GM18867 (cell line): ENCODE data around the gene CNP.
"Not testable (repeated sequence)": the region's sequence is repeated elsewhere in the genome, so short reads cannot be mapped to it uniquely, and the experiment has no call there.

ENCODE experiments used
- ATAC-seq: cut with Tn5 transposase; IDR thresholded peaks from one replicate; pipeline ENCODE4 v1.9.1; 2021; ENCODE audit warnings: mild to moderate bottlenecking, moderate library complexity; ENCODE audit not compliant: unreplicated experiment

CNP gene

DNA sequence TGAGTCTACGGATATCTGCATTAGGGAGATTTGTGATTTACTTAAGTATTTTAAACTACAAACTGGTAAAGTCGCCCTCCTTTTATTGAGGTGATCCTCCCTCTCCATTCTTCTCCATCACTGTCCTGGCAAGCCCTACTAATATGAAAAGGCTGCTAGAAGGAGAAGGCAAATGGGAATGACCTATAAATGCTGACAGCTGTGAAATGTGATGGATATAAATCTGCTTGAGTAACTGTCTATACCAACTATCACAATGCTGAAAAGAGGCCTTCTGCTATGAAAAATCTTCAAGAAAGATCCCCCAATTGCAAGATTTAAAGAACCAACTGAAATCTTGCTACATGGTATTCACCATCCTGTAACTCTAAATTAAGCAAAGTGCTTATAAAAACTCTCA, 35.1 kb downstream of the CNP start:
- no peak for ATAC-seq

DNA sequence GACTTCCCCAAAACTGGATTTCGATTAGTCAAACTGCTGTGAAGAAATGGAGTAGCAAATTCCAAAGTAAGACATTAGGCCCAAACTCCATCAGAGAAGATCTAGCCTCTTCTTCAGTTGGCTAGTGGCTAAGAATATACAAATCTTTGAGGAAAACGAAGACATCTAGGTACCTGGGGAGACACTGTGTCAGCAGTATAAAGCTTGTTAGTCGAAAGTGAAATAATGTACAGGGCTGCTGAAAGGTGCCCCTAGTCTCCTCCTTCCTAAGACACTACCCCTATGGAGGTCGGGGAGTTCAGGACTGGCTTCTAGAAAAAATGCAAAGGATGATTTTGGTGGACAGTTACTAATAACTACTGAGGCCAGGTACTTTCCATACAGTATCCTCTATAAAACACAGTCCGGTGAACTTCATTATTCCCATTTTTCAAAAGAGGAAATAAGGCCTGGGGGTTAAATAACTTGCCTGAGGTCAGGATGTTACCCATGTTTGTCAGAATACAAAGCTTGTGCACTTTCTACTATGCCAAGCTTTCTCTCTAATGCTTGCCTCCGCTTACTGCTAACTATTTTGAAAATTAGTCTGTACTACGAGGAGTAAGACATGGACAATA, 35.7 kb downstream of the CNP start:
- ATAC-seq, result no peak

DNA sequence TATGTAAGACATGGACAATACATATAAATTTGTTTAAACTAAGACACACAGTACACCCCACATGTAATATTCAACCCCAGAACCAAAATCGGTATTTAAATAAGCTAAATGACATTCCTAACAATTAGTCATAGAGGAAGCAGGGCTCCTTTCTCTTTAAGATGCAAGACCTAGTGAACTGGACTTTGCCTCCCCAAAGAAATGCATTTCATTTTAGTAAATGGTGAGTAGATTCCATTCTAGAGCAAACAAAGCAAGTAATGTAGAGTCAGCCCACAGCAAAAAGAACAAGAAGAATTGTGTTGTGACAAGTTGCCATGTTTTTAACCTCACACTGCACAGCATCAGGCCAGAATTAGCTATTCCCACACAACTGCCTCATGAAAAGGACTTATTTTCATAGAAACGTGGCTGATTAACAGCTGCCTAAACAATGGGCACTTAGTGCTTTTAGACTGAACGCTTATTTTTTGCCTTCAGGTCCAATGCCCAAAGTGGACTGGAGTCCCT, 36.3 kb downstream of the CNP start:
- no peak for ATAC-seq

DNA sequence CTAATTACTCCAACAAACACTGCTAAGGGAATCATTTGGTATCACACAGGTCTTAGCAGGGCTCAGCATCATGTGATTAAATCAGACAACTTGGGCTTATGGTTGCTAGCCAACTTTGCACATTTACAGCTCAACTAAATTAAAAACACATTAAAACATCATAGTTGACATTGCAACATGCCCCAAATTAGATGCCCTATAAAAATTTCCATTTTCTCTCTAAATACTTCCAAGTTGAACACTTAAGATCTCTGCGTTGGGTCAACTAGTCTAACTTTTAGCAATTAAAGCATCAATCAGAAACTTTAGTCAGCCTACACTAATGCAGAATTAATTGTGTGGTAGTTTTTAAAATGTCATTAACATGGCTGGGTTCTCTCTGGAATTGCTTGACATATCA, 38.6 kb downstream of the CNP start:
- no peak for ATAC-seq

DNA sequence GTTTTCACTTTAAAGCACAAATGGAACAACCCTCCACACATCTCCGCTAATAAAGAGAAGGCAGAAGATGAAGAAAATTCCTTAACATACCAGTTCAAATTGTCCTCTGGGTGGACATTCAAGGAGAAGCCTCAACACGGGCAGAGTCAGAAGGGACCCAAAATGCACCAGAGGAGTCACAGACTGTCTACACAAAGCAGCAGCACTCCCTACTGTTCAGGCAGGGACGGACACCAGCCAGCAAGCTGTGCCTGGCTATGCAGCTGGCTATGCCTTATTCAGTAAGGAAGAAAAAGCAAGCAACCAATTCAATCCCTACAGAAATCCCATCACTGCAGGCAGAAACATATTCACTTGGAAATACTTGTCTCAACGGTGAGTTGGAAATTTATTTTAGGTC, 42.6 kb downstream of the CNP start:
- no peak for ATAC-seq

DNA sequence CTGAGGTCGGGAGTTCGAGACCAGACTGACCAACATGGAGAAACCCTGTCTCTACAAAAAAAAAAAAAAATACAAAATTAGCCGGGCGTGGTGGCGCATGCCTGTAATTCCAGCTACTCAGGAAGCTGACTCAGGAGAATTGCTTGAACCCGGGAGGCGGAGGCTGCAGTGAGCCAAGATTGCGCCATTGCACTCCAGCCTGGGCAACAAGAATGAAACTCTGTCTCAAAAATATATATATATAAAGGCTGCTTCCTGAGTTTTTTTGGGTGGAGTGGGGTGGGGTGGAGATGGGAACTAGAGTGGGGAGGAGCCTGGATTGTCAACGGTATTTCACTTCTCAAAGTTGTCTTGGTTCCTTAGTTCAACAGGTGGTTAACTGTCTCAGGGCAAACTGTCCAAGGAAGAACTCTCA, 43.7 kb downstream of the CNP start:
- ATAC-seq, result not testable (repeated sequence)

DNA sequence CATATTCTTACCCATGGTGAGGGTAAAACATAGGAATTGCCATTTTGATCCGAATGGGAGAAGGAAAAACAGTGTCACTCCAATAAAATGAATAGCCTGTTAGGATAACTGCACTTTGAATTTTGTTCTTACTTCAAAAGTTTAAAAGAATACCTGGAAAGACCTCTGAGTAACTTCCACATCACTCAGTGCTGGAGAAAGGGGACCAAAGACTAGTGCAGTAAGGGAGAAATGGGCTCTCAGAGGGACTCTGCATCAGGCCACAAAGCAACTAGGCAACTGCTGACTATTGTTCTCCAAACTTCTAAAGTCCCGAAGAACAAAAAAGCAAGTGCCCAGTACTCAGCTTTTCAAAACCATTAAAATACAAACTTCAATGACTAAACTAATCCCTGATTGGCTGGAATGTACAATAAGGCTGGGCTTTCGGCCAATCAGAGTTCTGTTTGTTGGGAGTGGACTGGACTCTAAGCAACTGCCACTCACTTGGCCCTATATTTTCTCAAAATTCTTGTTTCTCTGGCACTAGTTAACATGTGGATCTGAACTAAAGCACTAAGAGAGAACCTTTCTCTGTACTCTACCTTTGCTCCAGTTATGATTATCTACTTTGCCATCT, 44.4 kb downstream of the CNP start:
- no peak for ATAC-seq

DNA sequence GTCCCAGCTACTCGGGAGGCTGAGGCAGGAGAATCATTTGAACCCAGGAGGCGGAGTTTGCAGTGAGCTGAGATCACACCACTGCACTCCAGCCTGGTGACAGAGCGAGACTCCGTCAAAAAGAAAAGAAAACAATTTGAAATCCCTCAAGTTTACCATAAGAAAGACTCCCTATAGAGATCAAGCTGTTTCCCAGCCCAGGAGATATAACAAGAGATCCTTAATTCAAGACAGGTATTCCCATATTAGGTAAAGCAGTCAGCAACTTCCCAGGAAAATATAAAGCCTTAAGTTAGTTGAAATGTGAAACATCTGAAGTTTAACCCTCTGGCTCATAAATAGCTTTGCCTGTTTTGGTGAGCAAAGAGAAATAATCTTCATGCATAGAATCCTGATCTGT, 45.8 kb downstream of the CNP start:
- ATAC-seq, result not testable (repeated sequence)

DNA sequence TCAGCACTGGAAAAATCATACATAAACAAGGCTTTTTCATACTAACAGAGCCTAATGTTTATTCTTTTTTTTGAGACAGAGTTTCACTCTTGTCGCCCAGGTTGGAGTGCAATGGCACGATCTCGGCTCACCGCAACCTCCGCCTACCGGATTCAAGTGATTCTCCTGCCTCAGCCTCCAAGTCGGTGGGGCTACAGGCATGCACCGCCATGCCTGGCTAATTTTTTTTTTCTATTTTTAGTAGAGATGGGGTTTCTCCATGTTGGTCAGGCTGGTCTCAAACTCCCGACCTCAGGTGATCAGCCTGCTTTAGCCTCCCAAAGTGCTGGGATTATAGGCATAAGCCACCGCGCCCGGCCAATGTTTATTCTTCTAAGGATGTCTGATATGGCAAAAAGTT, 47.1 kb downstream of the CNP start:
- not testable (repeated sequence) for ATAC-seq

DNA sequence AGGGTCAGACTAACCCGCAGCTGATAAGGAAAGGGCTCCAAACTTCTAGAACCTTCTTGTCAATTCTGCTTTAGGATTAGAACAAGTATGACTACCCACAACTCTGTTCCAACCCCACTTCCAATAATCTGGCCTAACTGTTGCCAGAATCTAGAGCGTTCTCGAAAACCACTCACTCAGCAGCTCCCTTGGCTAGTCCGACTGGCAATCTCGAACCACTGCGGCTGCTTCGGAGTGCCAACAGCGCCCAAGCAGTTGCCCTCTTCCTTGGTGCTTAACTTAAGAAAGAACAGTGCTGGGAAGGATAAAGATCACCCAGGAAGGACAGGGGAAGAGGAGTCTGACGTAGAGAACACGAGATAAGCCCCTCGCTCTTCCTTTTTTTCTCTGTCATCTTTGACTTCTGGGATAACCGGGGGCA, 49.8 kb downstream of the CNP start:
- no peak for ATAC-seq

DNA sequence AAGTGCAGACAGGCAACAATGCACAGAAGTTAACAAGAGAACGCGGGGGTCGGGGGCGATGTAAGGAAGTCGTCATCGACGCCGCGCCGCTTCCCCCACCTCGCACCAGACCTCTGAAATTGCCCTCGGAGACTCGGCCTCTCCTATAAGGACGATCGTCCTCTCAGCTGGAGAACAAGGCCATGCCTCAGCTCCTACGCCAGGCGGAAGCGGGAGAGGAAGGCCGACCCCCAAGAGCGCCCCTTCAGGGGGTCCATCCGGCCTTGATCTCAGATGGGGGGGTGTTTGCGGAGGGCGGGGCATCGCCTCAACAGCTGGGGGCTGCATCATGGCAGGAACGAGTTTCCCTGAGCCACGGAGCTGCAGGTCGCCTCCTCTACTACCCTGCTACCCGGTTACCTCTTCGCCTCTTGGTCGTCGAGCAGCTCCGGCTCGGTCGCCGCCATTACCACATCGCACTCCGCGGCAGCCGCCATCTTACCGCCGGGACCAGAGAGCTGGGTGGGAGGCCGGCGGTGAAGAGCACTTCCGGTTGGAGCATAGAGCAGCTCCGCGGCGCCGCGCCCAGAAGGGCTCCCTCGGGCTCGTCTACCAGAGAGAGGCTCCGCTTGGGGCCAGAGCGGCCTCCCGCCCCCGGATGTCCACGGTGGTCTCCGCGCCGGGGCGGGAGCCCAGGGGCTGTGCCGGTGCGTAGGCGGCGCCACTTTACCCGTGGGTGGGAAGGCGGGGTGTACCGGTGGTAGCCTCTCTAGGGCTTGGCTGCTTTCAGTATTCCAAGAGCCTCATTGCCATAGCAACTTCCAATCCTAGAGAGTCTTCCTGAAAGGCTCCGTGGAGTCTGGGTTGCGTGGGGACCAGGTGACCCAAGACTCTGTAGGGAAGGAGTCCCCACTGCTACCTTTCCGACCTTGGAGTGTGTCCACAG, 50.6 kb downstream of the CNP start, which contains the start of gene DNAJC7:
Gene DNAJC7 (minus strand): TSS at position 499 of the 925 bp plus-strand sequence. CDS start 23 bp downstream, at position 476.
- peak; percentile 74 for ATAC-seq

DNA sequence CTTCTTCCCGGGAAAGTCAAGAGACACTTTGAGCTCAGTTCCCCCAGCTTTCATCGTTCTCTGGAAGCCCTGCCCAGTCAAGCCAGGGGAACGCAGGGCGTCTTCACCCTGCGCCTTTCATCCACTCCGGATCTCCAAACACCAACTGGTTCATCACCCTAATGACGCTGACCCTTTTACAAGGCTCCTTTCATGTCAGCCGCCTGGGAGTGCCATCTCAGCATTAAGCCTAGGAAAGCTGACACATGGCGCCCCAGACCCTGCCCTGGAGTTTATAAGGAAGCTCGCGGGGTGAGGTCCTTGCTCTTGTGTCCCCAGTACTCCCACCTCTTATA, 51.2 kb downstream of the CNP start:
- no peak for ATAC-seq

DNA sequence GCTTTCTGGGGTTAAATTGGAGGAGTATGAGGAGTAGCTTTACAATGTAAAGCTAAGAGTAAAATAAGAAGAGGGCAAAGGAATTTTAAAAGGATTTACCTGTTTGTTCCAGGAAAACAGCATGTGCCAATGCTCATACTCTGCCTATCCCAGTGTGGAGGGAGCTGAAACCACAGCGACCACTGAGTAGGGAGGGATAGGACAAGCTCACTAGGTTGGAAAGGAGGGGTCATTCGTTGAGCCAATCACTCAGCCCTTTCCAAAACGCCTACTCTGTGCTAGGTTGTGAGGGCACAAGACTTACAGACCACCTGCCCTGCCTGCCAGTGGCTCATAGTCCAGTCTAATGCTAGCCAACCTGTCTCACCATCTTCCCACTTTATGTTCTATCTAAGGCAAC, 51.7 kb downstream of the CNP start:
- no peak for ATAC-seq

DNA sequence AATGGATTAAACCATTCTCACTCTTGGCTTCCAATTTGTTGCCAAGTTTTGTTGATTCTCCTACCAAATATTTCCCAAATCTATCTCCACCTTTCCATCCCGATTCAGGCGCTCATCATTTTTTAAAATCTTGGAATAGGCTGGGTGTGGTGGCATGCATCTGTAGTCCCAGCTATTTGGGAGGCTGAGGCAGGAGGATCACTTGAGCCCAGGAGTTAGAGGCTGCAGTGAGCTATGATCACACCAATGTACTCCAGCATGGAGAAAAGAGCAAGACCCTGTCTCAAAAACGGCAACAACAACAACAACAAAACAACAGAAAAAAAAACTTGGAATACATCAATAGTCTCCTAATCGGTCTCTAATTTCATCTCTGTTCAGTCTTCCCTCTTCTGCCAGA, 52.4 kb downstream of the CNP start:
- ATAC-seq, result no peak

DNA sequence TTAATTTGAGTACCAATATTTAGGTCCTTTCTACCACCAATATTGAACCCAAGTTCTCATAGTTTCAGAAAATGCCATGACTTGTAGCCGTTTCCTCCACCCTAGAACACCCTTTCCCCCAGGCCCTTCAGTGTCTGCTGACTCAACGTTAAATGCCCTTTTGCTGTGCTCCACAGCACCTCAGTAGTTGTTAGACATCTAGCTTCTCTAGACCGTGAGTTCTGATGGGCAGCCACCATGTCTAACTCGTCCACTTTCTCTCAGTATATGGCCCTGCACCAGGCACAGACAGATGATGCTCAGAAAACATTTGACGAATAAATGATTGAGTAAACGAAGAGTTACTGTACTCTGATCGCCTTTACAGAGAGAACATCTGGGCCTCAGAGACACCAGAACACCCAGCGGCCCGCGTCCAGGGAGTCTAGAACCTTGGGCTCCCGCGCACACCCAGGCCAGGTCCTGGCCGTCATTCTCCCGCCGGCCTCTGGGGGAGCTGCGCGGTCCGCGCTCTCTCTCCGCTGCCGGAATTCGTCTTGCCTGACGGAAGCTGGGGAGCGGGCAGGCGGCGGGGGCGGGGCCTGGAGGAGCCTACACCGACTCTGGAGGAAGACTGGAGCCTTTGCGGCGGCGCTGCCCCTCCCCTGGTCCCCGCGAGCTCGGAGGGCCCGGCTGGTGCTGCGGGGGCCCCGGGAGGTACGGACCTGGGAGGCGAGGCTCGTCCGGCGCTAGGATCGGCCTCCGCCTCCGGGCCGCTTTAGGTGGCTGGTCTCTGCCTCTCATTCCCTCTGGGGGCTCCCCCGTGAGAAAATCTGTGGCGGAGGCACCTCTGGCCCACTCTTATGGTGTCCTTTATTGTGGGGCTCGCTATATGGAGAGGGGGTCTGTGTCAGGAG, 53.2 kb downstream of the CNP start, which contains the start of gene NKIRAS2:
Gene NKIRAS2 (plus strand): TSS at position 582 of the 896 bp plus-strand sequence. CDS start 1,488 bp downstream, outside the sequence.
- ATAC-seq, result peak; percentile 60

DNA sequence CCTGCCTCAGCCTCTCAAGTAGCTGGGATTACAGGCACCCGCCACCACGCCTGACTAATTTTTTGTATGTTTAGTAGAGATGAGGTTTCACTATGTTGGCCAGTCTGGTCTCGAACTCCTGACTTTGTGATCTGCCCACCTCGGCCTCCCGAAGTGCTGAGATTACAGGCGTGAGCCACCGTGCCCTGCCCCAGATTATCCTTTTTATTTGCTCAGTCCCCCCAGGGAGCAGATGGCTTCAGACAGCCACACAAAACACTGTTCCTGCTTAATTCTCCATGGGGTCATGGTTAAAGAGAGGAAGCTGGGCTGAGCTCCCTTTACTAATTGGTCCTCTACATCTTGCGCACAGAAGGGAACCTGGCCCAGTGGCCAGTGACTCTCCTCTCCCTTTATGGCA, 54.2 kb downstream of the CNP start:
- not testable (repeated sequence) for ATAC-seq

DNA sequence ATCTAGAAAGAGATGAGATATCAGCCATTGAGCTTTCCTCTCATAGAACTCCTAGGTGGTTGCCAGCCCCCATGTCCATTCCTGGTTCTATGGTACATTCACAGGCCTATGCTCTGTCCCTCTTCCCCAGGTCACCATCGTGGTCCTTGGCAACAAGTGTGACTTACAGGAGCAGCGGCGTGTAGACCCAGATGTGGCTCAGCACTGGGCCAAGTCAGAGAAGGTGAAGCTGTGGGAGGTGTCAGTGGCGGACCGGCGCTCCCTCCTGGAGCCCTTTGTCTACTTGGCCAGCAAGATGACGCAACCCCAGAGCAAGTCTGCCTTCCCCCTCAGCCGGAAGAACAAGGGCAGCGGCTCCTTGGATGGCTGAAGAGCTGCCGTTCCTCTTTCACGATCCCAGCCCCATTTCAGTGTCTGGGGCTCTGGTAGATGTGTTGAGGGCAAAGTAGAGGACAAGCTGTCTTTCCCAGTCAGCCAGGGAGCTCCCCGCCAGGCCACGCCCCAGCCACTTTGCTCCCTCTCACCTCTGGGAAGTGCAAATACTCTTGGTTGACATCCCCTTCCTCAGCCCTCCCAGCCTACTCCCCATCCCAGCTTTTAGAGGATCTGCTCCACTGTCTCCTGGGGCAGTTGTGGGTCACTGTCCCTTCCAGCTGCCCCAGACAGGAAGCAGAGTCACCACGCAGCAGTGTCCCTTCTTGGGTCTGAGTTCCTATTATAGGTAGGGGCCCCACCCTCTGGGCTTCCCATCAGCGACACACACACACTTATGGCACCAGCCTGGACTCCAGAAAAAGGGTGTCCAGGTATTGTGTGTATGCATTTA, 57.1 kb downstream of the CNP start:
- ATAC-seq, result no peak

DNA sequence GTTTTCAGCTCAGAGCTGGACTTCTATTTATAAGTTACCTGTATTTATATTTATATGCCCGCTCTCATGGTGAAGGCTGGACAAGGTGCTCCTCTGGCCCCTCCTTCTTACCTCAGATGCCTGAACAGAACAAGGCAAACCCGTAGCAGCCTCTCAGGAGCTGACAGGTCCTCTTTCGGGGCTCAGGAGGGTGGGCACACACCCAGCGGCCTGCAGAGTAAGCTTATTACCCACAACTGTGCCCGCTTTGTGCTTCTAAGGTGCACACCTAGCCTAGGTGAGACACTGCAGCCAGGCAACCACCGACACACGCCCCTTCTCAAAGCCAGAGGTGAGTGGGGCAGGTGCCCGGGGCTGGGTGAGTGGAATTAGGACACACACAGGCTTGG, 58.6 kb downstream of the CNP start:
- ATAC-seq, result no peak

DNA sequence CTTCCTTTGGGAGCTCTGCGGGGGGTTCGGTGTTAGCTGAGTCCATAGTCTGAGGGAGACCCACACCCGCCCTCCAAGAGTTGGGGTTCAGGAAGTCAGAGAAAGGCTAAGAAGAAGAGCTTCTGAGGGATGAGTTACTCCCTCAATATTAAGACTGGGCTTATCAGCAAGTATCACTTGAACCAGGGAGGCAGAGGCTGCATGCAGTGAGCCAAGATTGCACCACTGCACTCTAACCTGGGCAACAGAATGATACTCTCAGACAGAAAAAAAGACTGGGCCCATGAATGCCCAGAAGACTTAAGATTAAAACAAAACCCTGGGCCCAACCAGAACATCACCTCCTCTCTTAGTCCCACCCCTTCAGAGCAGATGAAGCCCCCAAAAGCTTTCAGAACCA, 59.3 kb downstream of the CNP start:
- ATAC-seq, result no peak
